ENCODE results near the gene HOXA2.

- TF ChIP-seq CTCF (IDR thresholded peaks at IDR 0.05; ENCODE audit: low read depth, low read length) (no peak), POLR2A (IDR thresholded peaks at IDR 0.05; ENCODE audit: extremely low read depth, insufficient read length) (no peak), MAX (IDR thresholded peaks at IDR 0.05; ENCODE audit: low read depth, low read length) (no peak)
These were observed 21.1 kb upstream of the HOXA2 start for GRCh38 chr7:27123477-27124053.
